MM.1S (cell line): ENCODE results near the gene DFFB.

ENCODE experiments used
- DNase-seq: peaks from one replicate; pipeline ENCODE4 v3.0.0-alpha.2; 2015
- H2AFZ ChIP-seq: fragments of 300-600 bp; sonication (generic); 2 replicates; pipeline ENCODE4 v1.6.0; 2016; ENCODE audit warnings: antibody characterized with exemption, low read length
- H3F3A ChIP-seq: fragments of 300-600 bp; sonication (generic); 2 replicates; pipeline ENCODE4 v1.6.1; 2016; ENCODE audit warnings: mild to moderate bottlenecking, antibody characterized with exemption, low read length, moderate library complexity, mixed read lengths; ENCODE audit not compliant: insufficient read depth
- H3K27ac ChIP-seq: fragments of 300-600 bp; sonication (generic); 2 replicates; pipeline ENCODE4 v1.5.1; 2016; ENCODE audit warnings: mild to moderate bottlenecking, low read length
- H3K27me3 ChIP-seq: fragments of 300-600 bp; sonication (generic); replicated peaks from 2 replicates; pipeline ENCODE4 v1.6.0; 2016; ENCODE audit warnings: low read length; ENCODE audit not compliant: insufficient read depth
- H3K36me3 ChIP-seq: fragments of 300-600 bp; sonication (generic); replicated peaks from 2 replicates; pipeline ENCODE4 v1.6.1; 2016; ENCODE audit warnings: mild to moderate bottlenecking, low read length, mixed read lengths; ENCODE audit not compliant: insufficient read depth
- H3K4me1 ChIP-seq: fragments of 300-600 bp; sonication (generic); 2 replicates; pipeline ENCODE4 v1.6.1; 2016; ENCODE audit warnings: low read length, mixed read lengths
- H3K4me2 ChIP-seq: fragments of 300-600 bp; sonication (generic); 2 replicates; pipeline ENCODE4 v1.6.0; 2016; ENCODE audit warnings: low read depth, low read length
- H3K4me3 ChIP-seq: fragments of 300-600 bp; sonication (generic); 2 replicates; pipeline ENCODE4 v1.5.1; 2016; ENCODE audit warnings: low read length, mixed read lengths
- H3K79me2 ChIP-seq: fragments of 300-600 bp; sonication (generic); 2 replicates; pipeline ENCODE4 v1.6.1; 2016; ENCODE audit warnings: mixed run types, low read length, mixed read lengths
- H3K9ac ChIP-seq: fragments of 300-600 bp; sonication (generic); 2 replicates; pipeline ENCODE4 v1.6.1; 2016; ENCODE audit warnings: low read length, mixed read lengths
- H3K9me2 ChIP-seq: fragments of 300-600 bp; sonication (generic); replicated peaks from 2 replicates; pipeline ENCODE4 v1.6.1; 2016; ENCODE audit warnings: mild to moderate bottlenecking, low read length, mixed read lengths; ENCODE audit not compliant: insufficient read depth
- H3K9me3 ChIP-seq: fragments of 300-600 bp; sonication (generic); replicated peaks from 2 replicates; pipeline ENCODE4 v1.6.1; 2016; ENCODE audit warnings: mild to moderate bottlenecking, low read length, mixed read lengths; ENCODE audit not compliant: insufficient read depth
- H4K20me1 ChIP-seq: fragments of 300-600 bp; sonication (generic); 2 replicates; pipeline ENCODE4 v1.6.1; 2016; ENCODE audit warnings: mild to moderate bottlenecking, low read length, moderate library complexity, mixed read lengths; ENCODE audit not compliant: insufficient read depth
- CTCF ChIP-seq: fragments of 300-600 bp; sonication (generic); IDR thresholded peaks from 2 replicates; pipeline ENCODE4 v1.5.1; 2016; ENCODE audit warnings: antibody characterized with exemption, low read length, mixed read lengths
- EZH2 ChIP-seq: fragments of 300-600 bp; sonication (generic); optimal IDR thresholded peaks from 2 replicates; pipeline ENCODE3; 2017; ENCODE audit warnings: low read depth, mild to moderate bottlenecking, antibody characterized with exemption, low read length, mixed read lengths
- EZH2phosphoT487 ChIP-seq: fragments of 300-600 bp; sonication (generic); IDR thresholded peaks from 2 replicates; pipeline ENCODE4 v1.6.1; 2018; ENCODE audit warnings: antibody characterized with exemption, low read length

The DFFB gene

DNA sequence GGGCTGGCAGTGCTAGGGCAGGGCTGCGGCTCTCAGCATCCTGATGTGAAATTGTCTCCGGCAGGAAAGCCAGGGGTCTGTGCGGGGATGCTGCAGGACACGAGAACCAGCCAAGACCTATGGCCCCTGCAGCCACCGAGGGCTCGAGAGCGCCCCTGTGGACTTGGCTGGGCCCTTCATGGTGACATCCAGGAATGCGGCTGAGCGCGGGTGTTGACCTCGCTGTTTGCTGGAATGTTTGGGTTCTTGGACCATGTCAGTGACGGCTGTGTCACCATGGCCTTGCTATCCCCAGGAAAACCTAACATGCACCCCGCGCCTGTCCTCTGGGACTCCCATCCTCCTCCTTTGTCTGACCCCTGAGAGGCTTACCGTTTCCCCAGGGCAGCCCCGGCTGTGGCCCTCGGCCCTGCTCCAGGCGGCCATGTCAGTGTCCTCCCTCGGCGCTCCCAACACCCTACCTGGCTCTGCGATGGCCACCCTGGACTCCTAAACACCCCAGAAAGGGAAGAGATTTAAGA, 57.1 kb downstream of the DFFB start:
- Histone ChIP-seq H3K27me3 (peaks cover 23% of the 10 kb centered on the region), H3K9ac (no peak overlapping the region), H3K4me3 (no peak overlapping the region), H3K27ac (no peak overlapping the region), H2AFZ (no peak overlapping the region), H4K20me1 (no peaks in the 10 kb centered on the region), H3K4me2 (no peak overlapping the region), H3K79me2 (no peaks in the 10 kb centered on the region), H3K4me1 (no peaks in the 10 kb centered on the region), H3K36me3 (no peaks in the 10 kb centered on the region), H3F3A (no peaks in the 10 kb centered on the region), H3K9me2 (no peaks in the 10 kb centered on the region), H3K9me3 (no peaks in the 10 kb centered on the region)
- no peak for TF ChIP-seq EZH2phosphoT487
- no peak for TF ChIP-seq CTCF
- TF ChIP-seq EZH2 = no peak
- DNase-seq = no peak

- H3K27ac ChIP-seq = no peak overlapping the region
- H3K9me2 ChIP-seq = no peaks in the 10 kb centered on the region
- no peaks in the 10 kb centered on the region for H3K79me2 ChIP-seq
- DNase-seq = no peak
- H3K4me3 ChIP-seq = no peak overlapping the region
- H3F3A ChIP-seq = no peaks in the 10 kb centered on the region
- H3K36me3 ChIP-seq = no peaks in the 10 kb centered on the region
- H3K4me2 ChIP-seq = no peak overlapping the region
- no peak overlapping the region for H2AFZ ChIP-seq
- H4K20me1 ChIP-seq = no peaks in the 10 kb centered on the region
- TF ChIP-seq CTCF (no peak), EZH2 (no peak), EZH2phosphoT487 (no peak)
- no peaks in the 10 kb centered on the region for H3K4me1 ChIP-seq
- peaks cover 23% of the 10 kb centered on the region for H3K27me3 ChIP-seq
- no peaks in the 10 kb centered on the region for H3K9me3 ChIP-seq
- H3K9ac ChIP-seq = no peak overlapping the region
Observed at GRCh38 chr1:3914911-3915310, 57.6 kb downstream of the DFFB start.

DNA sequence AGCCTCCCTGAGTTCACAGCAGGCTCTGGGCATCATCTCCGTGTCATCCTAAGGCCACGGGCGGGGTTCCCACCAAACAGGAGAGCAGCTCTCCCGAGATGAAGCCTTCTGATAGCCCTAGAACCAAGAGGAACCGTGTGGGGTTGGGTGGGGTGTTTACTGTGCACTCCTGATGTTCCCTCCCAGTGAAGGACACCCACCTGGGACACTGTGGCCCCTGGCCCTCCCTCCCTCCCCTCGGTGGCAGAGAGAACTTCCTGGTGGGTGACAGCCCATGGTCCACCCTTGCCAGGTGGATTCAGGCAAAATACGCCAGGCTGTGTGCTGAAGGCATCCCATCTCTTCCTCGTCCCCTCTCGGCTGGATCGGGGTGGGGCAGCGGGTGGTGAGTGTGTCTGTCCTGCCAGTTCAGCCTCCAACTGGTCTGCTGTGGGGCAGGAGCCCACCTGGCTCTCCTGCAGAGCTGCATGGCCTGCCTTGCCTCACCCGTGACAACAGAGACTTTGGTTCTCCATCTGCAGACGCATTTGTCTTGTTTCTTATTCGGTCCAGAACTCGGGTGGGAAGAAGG, 58.4 kb downstream of the DFFB start:
- DNase-seq = no peak
- peaks cover 24% of the 10 kb centered on the region for H3K27me3 ChIP-seq

More for the DNA sequence above, 58.4 kb downstream of the DFFB start:
- no peak overlapping the region for H3K4me2 ChIP-seq
- H4K20me1 ChIP-seq = no peaks in the 10 kb centered on the region
- no peak overlapping the region for H3K9ac ChIP-seq
- no peak overlapping the region for H3K27ac ChIP-seq
- no peaks in the 10 kb centered on the region for H3K9me2 ChIP-seq
- H3K4me3 ChIP-seq = no peak overlapping the region
- H3K9me3 ChIP-seq = no peaks in the 10 kb centered on the region
- no peaks in the 10 kb centered on the region for H3K36me3 ChIP-seq
- H3F3A ChIP-seq = no peaks in the 10 kb centered on the region
- TF ChIP-seq EZH2 (no peak), CTCF (no peak), EZH2phosphoT487 (no peak)
- H3K4me1 ChIP-seq = no peaks in the 10 kb centered on the region
- H3K79me2 ChIP-seq = no peaks in the 10 kb centered on the region
- no peak overlapping the region for H2AFZ ChIP-seq
